HUES64 (cell line): ENCODE measurements around the gene PRELID3B.

ENCODE experiments used
- H3K27ac ChIP-seq: 2 replicates; pipeline ENCODE4 v1.7.0; 2013; ENCODE audit warnings: low read depth, low read length, inconsistent platforms
- H3K27me3 ChIP-seq: 2 replicates; pipeline ENCODE4 v1.6.1; 2013; ENCODE audit warnings: mild to moderate bottlenecking, low read length; ENCODE audit not compliant: insufficient read depth
- H3K36me3 ChIP-seq: 2 replicates; pipeline ENCODE4 v1.6.1; 2013; ENCODE audit warnings: mild to moderate bottlenecking, low read length; ENCODE audit not compliant: insufficient read depth
- H3K4me1 ChIP-seq: 2 replicates; pipeline ENCODE4 v1.6.1; 2013; ENCODE audit warnings: mild to moderate bottlenecking, low read length, moderate library complexity; ENCODE audit not compliant: insufficient read depth
- H3K4me3 ChIP-seq: 2 replicates; pipeline ENCODE4 v1.5.1; 2013; ENCODE audit warnings: mild to moderate bottlenecking, low read length, moderate library complexity
- H3K9ac ChIP-seq: 2 replicates; pipeline ENCODE4 v1.6.1; 2013; ENCODE audit warnings: mild to moderate bottlenecking, low read depth, low read length
- H3K9me3 ChIP-seq: 2 replicates; pipeline ENCODE4 v1.6.1; 2013; ENCODE audit warnings: low read depth, low read length; ENCODE audit not compliant: insufficient read depth
- WGBS: fragments of 150-250, 120-280 bp; methylation state at CpG from one replicate; pipeline ENCODE4 v1.1.7; 2013; ENCODE audit warnings: missing lambda C conversion rate; 5-methylcytosine and 5-hydroxymethylcytosine counted together

PRELID3B gene

GRCh38 chr20:59007665-59008511 lies 34.7 kb downstream of the PRELID3B start:
- Histone ChIP-seq H3K27ac (no peak overlapping the region), H3K36me3 (no peaks in the 10 kb centered on the region), H3K27me3 (peaks cover 28% of the 10 kb centered on the region), H3K4me3 (peak overlapping the region; percentile 63), H3K9ac (peak overlapping the region; percentile 71), H3K9me3 (no peaks in the 10 kb centered on the region), H3K4me1 (peaks cover 6% of the 10 kb centered on the region; the same call in 1 of the 2 replicates)
- 85% methylated on average over 24 of the region's 24 CpGs for WGBS

DNA sequence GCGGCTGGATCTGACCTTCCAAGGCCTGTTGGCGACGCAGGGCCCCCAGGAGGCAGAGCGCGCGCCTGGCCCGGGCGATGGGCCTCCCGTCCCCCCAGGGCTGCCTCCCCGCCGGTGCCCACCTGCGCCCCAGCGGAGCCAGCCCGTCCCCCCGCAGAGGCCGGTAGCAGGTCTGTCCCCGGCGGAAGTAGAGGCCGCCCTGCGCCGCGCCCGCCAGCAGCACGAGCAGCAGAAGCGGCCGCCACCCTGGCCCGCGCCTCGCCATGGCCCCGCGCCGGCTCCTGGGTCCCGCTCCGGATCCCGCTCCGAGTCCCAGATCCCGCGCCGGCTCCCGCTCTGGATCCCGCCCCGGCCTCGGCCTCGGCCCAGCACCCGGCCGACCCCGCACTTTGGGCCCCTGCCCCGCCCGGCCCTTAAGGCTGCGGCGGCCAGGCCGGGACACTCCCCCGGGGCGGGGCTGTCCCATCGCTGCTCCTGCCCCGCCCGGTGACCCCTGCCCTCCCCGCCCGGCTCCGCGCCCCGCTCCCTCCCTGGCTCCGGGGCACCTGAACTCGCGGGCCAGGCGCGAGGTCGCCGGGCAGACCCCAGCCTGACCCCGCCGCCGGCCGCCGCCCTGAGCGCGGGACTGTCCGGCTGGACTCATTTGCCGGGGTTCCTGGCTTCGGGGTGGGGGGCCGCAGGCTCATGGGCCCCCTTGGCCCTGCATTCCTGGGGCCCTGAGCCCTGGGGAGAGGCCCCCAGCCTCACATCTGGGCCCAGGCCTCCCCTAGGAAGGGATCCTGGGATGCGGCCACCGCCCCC lies 35.5 kb downstream of the PRELID3B start, which contains the start of gene CTSZ:
CTSZ (minus strand) TSS at position 391 of the 801 bp plus-strand sequence; CDS start at position 265, 126 bp downstream.
- peak within 1 kb of the TSS; percentile 71 for H3K9ac ChIP-seq
- no peak within 1 kb of the TSS for H3K27ac ChIP-seq
- no peaks in the 10 kb centered on the region for H3K9me3 ChIP-seq

GRCh38 chr20:59006167-59006863 lies 36.3 kb downstream of the PRELID3B start:
- WGBS = 76% methylated on average over 29 of the region's 29 CpGs
- Histone ChIP-seq H3K4me3 (peak overlapping the region; percentile 63), H3K27me3 (peaks cover 28% of the 10 kb centered on the region), H3K4me1 (peaks cover 6% of the 10 kb centered on the region; the same call in 1 of the 2 replicates), H3K36me3 (no peaks in the 10 kb centered on the region), H3K9me3 (no peaks in the 10 kb centered on the region), H3K27ac (no peak overlapping the region), H3K9ac (peak overlapping the region; percentile 71)

More for the DNA sequence above, 35.5 kb downstream of the PRELID3B start, which contains the start of gene CTSZ:
- Histone ChIP-seq H3K4me3 (peak within 1 kb of the TSS; percentile 63), H3K36me3 (no peaks in the 10 kb centered on the region), H3K4me1 (peaks cover 6% of the 10 kb centered on the region; the same call in 1 of the 2 replicates), H3K27me3 (peaks cover 28% of the 10 kb centered on the region)
- 7% methylated on average over 82 of the region's 82 CpGs for WGBS

DNA sequence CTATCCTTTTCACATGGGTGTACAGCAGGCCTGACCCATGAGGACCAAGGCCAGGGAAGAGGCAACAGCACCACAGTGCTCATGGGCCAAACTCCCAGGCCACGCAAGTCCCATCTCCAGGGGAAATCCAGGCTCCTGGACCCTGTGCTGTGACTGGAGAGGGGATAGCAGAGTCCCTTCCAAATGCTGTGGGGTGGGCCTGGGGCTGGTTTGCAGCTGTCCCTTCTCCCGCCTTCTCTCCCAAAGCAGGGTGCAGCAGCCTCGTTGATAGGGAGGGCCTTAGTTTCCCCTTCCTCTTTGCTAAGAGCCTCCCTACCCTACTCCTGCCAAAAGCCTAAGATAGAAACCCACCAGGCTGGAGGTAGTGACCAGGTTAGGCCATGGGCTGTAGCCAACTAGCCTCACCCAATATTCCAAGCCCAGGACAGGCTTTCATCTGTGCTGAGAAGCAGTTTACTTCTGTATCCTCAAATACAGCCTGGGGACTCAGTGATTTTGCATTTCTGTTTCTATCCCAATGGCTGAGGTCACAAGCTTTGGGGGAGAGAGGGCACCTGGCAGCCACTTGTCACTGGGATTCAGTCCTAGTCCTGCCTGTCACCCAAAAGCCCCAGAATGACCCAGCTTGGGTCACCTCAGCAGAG lies 36.9 kb downstream of the PRELID3B start:
- H3K4me1 ChIP-seq = 0 out of 2 replicates have a peak, but pooled peaks cover 4% of the 10 kb centered on the region
- H3K9ac ChIP-seq = no peak overlapping the region

GRCh38 chr20:59004763-59005522 lies 37.6 kb downstream of the PRELID3B start:
- Histone ChIP-seq H3K4me1 (no peaks in the 10 kb centered on the region), H3K27ac (no peak overlapping the region), H3K27me3 (peaks cover 28% of the 10 kb centered on the region), H3K9ac (no peak overlapping the region), H3K9me3 (no peaks in the 10 kb centered on the region), H3K4me3 (no peak overlapping the region), H3K36me3 (no peaks in the 10 kb centered on the region)
- WGBS = 91% methylated on average over 17 of the region's 17 CpGs

More for the DNA sequence above, 36.9 kb downstream of the PRELID3B start:
- Histone ChIP-seq H3K27ac (no peak overlapping the region), H3K4me3 (no peak overlapping the region), H3K9me3 (no peaks in the 10 kb centered on the region), H3K27me3 (peaks cover 28% of the 10 kb centered on the region), H3K36me3 (no peaks in the 10 kb centered on the region)
- WGBS = 92% methylated on average over 3 of the region's 3 CpGs

DNA sequence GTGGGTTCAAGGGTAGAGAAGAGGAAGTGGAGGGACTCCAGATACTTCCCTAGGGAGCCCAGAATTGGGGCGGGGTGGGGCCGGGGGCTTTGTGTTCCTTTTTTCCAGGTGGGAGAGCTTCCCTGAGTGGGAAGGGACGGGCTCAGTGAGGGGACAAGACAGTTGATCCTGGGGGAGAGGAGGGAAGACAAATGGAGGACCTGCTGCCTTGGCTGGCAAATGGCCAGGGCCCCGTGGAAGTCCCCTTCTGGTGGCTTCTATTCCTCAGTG lies 38.2 kb downstream of the PRELID3B start:
- Histone ChIP-seq H3K9me3 (no peaks in the 10 kb centered on the region), H3K36me3 (no peaks in the 10 kb centered on the region), H3K4me1 (no peaks in the 10 kb centered on the region), H3K4me3 (no peak overlapping the region), H3K27me3 (peaks cover 28% of the 10 kb centered on the region), H3K9ac (no peak overlapping the region), H3K27ac (no peak overlapping the region)
- 91% methylated on average over 4 of the region's 4 CpGs for WGBS

DNA sequence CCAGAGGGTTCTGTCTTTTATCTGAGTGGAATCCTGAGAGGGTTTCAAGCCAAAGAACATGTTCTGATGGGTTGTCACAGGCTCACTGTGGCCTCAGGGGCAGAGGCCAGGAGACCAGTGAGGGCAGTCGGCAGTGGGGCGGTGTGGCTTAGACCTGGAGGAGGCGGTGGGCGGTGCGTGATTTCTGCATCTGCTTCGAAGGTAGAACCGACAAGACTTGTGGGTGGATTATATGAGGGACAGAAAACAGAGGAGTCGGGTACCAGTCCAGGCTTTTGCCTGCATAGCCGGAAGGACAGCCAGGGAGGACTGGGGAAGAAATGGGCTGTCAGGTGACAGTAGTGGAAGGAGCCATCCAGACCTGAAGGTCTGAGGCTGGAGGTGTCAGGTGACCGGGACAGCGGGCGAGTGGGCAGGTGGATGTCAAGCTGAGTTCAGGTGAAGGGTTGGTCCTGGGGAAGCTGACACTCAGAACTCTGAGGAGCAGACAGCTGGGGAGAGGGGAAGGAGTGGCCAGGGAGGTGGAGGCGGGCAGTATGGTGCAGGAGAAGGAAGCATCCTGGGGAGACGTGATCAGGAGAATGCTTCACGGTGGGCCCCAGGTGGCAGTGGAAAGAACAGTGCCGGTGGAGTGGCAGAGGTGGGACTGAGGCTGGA lies 38.6 kb downstream of the PRELID3B start:
- no peaks in the 10 kb centered on the region for H3K36me3 ChIP-seq
- H3K9me3 ChIP-seq = no peaks in the 10 kb centered on the region
- H3K27ac ChIP-seq = no peak overlapping the region
- H3K4me3 ChIP-seq = no peak overlapping the region
- H3K27me3 ChIP-seq = peaks cover 26% of the 10 kb centered on the region
- 88% methylated on average over 16 of the region's 16 CpGs for WGBS
- no peak overlapping the region for H3K9ac ChIP-seq
- H3K4me1 ChIP-seq = no peaks in the 10 kb centered on the region

DNA sequence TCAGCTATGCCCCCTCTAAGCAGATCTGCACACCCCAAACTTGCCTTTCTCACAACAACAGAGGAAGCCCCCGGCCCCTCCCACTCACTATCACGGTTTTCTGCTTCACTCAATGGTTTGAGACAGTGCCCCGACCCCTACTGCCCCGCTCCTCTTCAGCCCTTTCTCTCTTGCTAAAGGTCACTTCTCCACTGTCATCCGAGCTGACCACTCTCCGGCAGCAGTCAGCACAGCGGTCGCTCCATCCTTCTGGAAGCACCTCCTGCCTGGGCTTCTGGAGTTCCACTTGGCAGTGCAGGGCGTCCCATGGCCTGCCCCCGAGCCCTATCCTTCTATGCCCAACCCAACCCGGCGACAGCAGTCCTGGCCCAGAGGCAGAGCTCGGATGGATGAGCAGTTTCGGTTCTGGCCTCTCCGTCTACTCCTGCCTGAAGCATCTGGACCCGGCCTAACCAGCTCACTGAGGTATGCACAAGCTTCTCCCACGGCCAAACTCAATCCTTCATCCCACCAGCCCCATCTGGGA lies 39.6 kb downstream of the PRELID3B start:
- Histone ChIP-seq H3K36me3 (no peaks in the 10 kb centered on the region), H3K4me3 (no peak overlapping the region), H3K9me3 (no peaks in the 10 kb centered on the region), H3K9ac (no peak overlapping the region), H3K4me1 (no peaks in the 10 kb centered on the region), H3K27ac (no peak overlapping the region), H3K27me3 (peaks cover 17% of the 10 kb centered on the region)
- WGBS = 90% methylated on average over 17 of the region's 17 CpGs

DNA sequence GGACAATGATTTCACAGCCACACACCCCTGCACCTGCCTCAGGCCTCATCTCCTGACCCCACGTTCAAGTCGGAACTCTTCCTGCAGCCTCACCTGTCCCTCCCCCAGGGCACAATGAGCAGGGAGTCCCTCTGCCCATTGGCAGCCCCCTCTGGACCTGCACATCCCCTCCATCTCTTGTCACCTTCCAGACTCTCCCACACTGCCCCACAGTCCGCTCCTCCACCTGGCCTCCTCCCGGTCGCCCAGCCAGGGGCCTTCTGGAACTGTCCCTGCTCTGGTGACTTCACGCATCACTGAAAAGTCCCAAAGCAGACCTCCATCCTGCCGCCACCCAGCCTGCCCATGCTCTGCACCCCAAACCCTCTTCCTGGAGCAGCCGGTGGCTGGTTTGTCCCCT lies 40.2 kb downstream of the PRELID3B start:
- H3K27ac ChIP-seq = no peak overlapping the region
- H3K4me1 ChIP-seq = no peaks in the 10 kb centered on the region
- H3K36me3 ChIP-seq = peaks cover 5% of the 10 kb centered on the region; the same call in 1 of the 2 replicates
- no peaks in the 10 kb centered on the region for H3K9me3 ChIP-seq
- H3K4me3 ChIP-seq = no peak overlapping the region
- peaks cover 12% of the 10 kb centered on the region for H3K27me3 ChIP-seq
- WGBS = 88% methylated on average over 8 of the region's 8 CpGs
- H3K9ac ChIP-seq = no peak overlapping the region
